ENCODE measurements around the gene HSPB7. TPM values are rescaled to one million over a fixed set of nuclear protein-coding genes. Genes with fewer than 3 reads are reported as not detected.

Gene HSPB7
- total RNA-seq (not detected in 2 replicates), polyA plus RNA-seq (not detected in 2 replicates), polyA minus RNA-seq (not detected in 2 replicates), Bru-seq, nascent RNA (not detected), BruChase-seq, experiment 1, labeled RNA remaining after a 6-hour chase (not detected), BruChase-seq, experiment 2, labeled RNA remaining after a 2-hour chase (not detected)
- polyA plus RNA-seq (2011; cell fraction: cytosol; rRNA removed) = not detected in 2 replicates
- not detected in 2 replicates for polyA plus RNA-seq (2011; cell fraction: nucleus; rRNA removed)
- polyA plus RNA-seq (2012) = not detected in 2 replicates
- 0.51 TPM for polyA minus RNA-seq (2011; cell fraction: cytosol; rRNA and poly(A)+ RNA removed)
- not detected in 2 replicates for polyA minus RNA-seq (2011; cell fraction: nucleus; rRNA and poly(A)+ RNA removed)
- long read RNA-seq = 0 reads

DNA sequence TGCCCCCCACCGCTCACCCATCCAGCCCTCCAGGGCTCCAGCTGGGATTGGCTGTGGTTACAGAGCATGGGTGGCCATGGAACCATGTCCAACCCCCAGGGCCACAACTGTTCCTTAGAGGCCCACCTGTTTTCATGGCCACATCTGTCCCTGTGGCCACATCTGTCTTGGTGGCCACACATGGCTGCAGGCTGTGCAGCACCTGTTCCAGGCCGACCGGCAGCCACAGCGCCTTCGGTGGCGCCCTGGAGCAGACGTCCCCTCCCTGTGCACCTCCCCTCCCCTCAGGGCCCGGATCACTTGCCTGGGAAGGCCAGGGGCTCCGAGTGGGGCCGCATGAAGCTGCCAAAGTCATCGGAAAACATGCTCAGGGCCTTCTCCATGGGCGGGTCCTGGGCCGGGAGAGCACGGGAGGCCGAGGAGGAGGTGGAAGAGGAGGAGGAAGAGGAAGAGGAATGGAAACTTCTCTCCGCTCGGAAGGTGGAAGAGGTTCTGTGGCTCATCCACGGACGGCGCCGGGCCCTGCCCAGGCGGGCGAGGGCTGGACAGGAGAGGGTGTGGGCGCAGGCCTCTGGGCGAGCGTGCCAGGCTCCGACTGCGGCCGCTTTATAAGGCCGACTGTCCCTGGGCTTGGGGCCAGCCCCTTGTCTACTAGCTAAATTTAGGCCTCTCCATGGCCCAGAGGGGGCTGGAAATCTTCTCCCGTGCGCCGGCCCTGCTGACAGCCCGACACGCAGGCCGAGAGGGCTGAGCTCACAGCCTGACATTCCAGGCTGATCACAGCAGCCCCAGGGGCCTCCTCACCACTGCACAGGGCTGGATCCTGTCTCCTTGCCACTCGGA is at the start of gene HSPB7:
Gene HSPB7 (minus strand): TSS at position 583 of the 843 bp plus-strand sequence. CDS start 80 bp downstream, at position 503.
- Histone ChIP-seq H3K9me3 (replicated peaks; ENCODE audit: control insufficient read depth, insufficient read depth, low read length) (no peaks in the 10 kb centered on the region), H3K4me1 (ENCODE audit: control insufficient read depth, extremely low read depth, insufficient read depth, low read length) (peaks cover under 1% of the 10 kb centered on the region), H3K27me3 (ENCODE audit: control insufficient read depth in 2 of 2, insufficient read depth in 2 of 2, low read length in 2 of 2) (no peaks in the 10 kb centered on the region), H3K4me2 (ENCODE audit: insufficient read depth, low read length) (no peak within 1 kb of the TSS), H3K4me3 (replicated peaks in 1 of 3; ENCODE audit: insufficient read depth in 1 of 3, low read depth in 1 of 3, low read length in 3 of 3) (no peak within 1 kb of the TSS), H3K36me3 (ENCODE audit: control insufficient read depth in 2 of 2, extremely low read depth in 1 of 2, insufficient read depth in 2 of 2, low read length in 2 of 2) (no peaks in the 10 kb centered on the region), H3K9ac (replicated peaks; ENCODE audit: extremely low read depth, insufficient read depth, low read length) (no peak within 1 kb of the TSS), H4K20me1 (replicated peaks; ENCODE audit: control insufficient read depth, extremely low read depth, insufficient read depth, low read length) (no peaks in the 10 kb centered on the region), H3K79me2 (ENCODE audit: control insufficient read depth, insufficient read depth, low read length) (no peaks in the 10 kb centered on the region), H3K9me1 (replicated peaks; ENCODE audit: control insufficient read depth, extremely low read depth, insufficient read depth, low read length) (no peaks in the 10 kb centered on the region), H3K27ac (ENCODE audit: insufficient read depth, low read depth, low read length) (no peak within 1 kb of the TSS), H2AFZ (ENCODE audit: low read depth, low read length) (no peak within 1 kb of the TSS)
- POLR2A ChIA-PET = no interaction called here
- FAIRE-seq (no peak), DNase-seq (ENCODE audit: low read depth, low spot score) (no peak)
- CTCF ChIA-PET = interaction anchor here (1.0 kb wide), 2 partner anchors 55 to 226 kb away, joined by 3 read pairs; partner anchors contain the start of gene FAM131C
- TF ChIP-seq FOS (IDR thresholded peaks at IDR 0.05; ENCODE audit: borderline replicate concordance, insufficient read depth, low read length) (no peak), GATA2 (IDR thresholded peaks at IDR 0.05; ENCODE audit: insufficient read depth, insufficient read length, low read depth, low read length) (no peak), MYC (IDR thresholded peaks at IDR 0.05; ENCODE audit: low read depth, low read length) (no peak), EZH2 (IDR thresholded peaks at IDR 0.05; ENCODE audit: borderline replicate concordance, low read depth, low read length, severe bottlenecking) (no peak), POLR2AphosphoS5 (IDR thresholded peaks at IDR 0.05; ENCODE audit: insufficient read depth, low read depth, low read length) (no peak), POLR2A (IDR thresholded peaks at IDR 0.05; ENCODE audit: low read depth, low read length) (no peak)
- TF ChIP-seq, protein P1, sequence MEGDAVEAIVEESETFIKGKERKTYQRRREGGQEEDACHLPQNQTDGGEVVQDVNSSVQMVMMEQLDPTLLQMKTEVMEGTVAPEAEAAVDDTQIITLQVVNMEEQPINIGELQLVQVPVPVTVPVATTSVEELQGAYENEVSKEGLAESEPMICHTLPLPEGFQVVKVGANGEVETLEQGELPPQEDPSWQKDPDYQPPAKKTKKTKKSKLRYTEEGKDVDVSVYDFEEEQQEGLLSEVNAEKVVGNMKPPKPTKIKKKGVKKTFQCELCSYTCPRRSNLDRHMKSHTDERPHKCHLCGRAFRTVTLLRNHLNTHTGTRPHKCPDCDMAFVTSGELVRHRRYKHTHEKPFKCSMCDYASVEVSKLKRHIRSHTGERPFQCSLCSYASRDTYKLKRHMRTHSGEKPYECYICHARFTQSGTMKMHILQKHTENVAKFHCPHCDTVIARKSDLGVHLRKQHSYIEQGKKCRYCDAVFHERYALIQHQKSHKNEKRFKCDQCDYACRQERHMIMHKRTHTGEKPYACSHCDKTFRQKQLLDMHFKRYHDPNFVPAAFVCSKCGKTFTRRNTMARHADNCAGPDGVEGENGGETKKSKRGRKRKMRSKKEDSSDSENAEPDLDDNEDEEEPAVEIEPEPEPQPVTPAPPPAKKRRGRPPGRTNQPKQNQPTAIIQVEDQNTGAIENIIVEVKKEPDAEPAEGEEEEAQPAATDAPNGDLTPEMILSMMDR (IDR thresholded peaks at IDR 0.05; ENCODE audit: extremely low read depth in 1 of 2, insufficient read depth in 1 of 2, low read depth in 1 of 2, low read length in 2 of 2) = no peak
- BruUV-seq (replicated peaks) = no TSS peak
- intact Hi-C loops (cut with micrococcal nuclease) (no loop called here), dilution Hi-C loops (cut with MboI; ENCODE audit: extremely low pct_ligation_motif_present, low sequenced_read_pairs) (no loop called here)

Data from endothelial cell of umbilical vein (primary cell).